AG20443 (cell line): ENCODE measurements around the gene AFAP1L1.
"Not testable (repeated sequence)": the region's sequence is repeated elsewhere in the genome, so short reads cannot be mapped to it uniquely, and the experiment has no call there.

Source experiments
- DNase-seq: peaks from one replicate; pipeline ENCODE4 v3.0.0; 2012; ENCODE audit warnings: low spot score, mixed read lengths

Gene AFAP1L1

GRCh38 chr5:149261246-149261645 is 10.4 kb upstream of the AFAP1L1 start:
- DNase-seq = no peak

- no peak for DNase-seq
Observed at GRCh38 chr5:149262315-149262714, 9.3 kb upstream of the AFAP1L1 start.

GRCh38 chr5:149264439-149265067 is 7.1 kb upstream of the AFAP1L1 start:
- no peak for DNase-seq

GRCh38 chr5:149265068-149265465 is 6.6 kb upstream of the AFAP1L1 start:
- DNase-seq = no peak

GRCh38 chr5:149265597-149265996 is 6.1 kb upstream of the AFAP1L1 start:
- peak; percentile 78 for DNase-seq

- no peak for DNase-seq
Observed at GRCh38 chr5:149267241-149267973, 4.3 kb upstream of the AFAP1L1 start.

- peak; percentile 66 for DNase-seq
Observed at GRCh38 chr5:149268928-149269557, 2.6 kb upstream of the AFAP1L1 start.

- DNase-seq = no peak
Observed at GRCh38 chr5:149271195-149271715, 404 bp upstream of the AFAP1L1 start.

- not testable (repeated sequence) for DNase-seq
Observed at GRCh38 chr5:149272781-149273180, 1.1 kb downstream of the AFAP1L1 start.

GRCh38 chr5:149273237-149273636 is 1.6 kb downstream of the AFAP1L1 start:
- no peak for DNase-seq

- no peak for DNase-seq
Observed at GRCh38 chr5:149273950-149274349, 2.3 kb downstream of the AFAP1L1 start.

- peak; percentile 47 for DNase-seq
Observed at GRCh38 chr5:149274939-149275338, 3.3 kb downstream of the AFAP1L1 start.

GRCh38 chr5:149277801-149278200 is 6.1 kb downstream of the AFAP1L1 start:
- DNase-seq = no peak

GRCh38 chr5:149278451-149279210 is 7.0 kb downstream of the AFAP1L1 start:
- DNase-seq = no peak

GRCh38 chr5:149279661-149280060 is 8.0 kb downstream of the AFAP1L1 start:
- no peak for DNase-seq

- DNase-seq = no peak
Observed at GRCh38 chr5:149280124-149280523, 8.5 kb downstream of the AFAP1L1 start.

GRCh38 chr5:149280802-149281201 is 9.1 kb downstream of the AFAP1L1 start:
- DNase-seq = no peak

GRCh38 chr5:149282027-149282965 is 10.6 kb downstream of the AFAP1L1 start:
- DNase-seq = no peak

GRCh38 chr5:149282966-149283332 is 11.3 kb downstream of the AFAP1L1 start:
- DNase-seq = no peak

GRCh38 chr5:149283626-149284480 is 12.2 kb downstream of the AFAP1L1 start:
- peak; percentile 75 for DNase-seq
